ENCODE measurements around the gene MAN2A1.
"Not testable (repeated sequence)": the region's sequence is repeated elsewhere in the genome, so short reads cannot be mapped to it uniquely, and the experiment has no call there.

MAN2A1 gene

DNA sequence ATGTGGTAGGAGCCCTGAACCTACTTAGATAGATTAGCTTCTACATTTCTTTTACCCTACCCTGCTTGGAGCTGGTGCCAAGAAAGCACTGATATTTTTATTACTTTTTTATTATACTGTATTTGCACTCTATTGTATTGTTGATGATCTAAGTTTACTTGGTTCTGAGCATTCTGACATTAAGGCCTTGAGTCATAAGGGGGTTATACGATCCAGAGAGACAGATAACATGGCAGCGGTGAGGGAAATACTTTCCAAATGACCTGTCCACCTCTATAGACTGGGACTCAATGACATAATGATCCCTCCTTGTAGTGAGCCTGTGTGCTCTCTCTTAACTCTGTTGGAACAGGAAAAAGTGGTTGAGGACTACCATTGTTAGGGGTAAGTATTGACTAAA, 176.3 kb downstream of the MAN2A1 start:
- no peak for DNase-seq (ENCODE audit: low read depth, low spot score)

- no peak for DNase-seq (ENCODE audit: low read depth, low spot score)
These were observed 179.0 kb downstream of the MAN2A1 start for GRCh38 chr5:109868737-109869136.

- no peak for DNase-seq (ENCODE audit: low read depth, low spot score)
These were observed 184.0 kb downstream of the MAN2A1 start for GRCh38 chr5:109873687-109874086.

DNA sequence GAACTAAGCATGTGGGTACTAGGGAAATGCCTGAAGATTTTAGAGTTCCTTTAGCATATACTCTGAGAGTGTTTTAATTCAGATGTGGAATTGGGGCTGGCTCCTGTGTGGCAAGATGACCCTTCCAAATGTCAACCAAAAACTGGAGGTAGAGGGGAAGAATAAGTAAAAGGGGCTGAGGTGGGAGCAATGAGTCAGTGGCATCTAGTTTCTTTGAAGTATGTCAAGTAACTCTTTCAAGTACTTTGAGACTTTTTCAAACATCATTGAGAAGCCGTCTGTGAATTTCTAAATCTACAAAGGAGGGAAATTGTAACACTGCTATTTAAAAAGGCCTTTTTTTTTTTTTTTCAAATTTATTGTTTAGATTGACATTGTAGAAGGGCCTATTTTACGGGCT, 184.4 kb downstream of the MAN2A1 start:
- no peak for DNase-seq (ENCODE audit: low read depth, low spot score)

DNA sequence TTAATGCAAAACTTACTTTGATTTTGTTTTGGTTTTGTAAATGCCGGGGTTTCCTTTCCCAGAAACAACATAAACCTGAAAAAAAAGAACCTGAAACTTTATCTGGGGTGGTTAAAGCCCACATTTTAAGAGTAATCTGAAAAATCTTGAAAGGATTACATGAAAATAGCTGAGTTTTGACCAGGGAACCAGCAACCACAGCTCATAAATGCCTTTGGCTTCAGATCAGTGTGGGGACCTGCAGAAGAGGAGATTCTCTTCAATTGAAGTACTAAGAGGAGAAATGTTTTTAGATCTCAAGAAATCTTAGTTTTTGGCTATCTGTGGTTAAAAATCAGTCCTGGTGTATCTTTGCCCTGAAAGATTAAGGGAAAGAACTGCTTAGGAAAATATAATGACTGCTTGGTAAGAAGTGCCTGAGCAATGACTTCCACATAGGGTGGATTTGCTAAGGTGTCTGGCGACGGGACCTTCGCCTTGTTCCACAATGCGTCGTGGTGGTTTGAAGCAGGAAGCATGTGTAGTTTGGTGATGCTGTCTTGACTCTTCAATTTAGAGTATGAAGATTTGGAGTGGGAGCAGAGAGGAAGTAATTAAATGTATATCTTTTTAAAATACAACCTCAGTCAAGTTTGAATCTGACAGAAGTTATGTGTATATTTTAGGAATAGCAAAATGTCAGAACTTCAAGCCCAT, 186.5 kb downstream of the MAN2A1 start:
- no peak for DNase-seq (ENCODE audit: low read depth, low spot score)

GRCh38 chr5:109876941-109877669, 187.4 kb downstream of the MAN2A1 start:
- no peak for DNase-seq (ENCODE audit: low read depth, low spot score)

DNA sequence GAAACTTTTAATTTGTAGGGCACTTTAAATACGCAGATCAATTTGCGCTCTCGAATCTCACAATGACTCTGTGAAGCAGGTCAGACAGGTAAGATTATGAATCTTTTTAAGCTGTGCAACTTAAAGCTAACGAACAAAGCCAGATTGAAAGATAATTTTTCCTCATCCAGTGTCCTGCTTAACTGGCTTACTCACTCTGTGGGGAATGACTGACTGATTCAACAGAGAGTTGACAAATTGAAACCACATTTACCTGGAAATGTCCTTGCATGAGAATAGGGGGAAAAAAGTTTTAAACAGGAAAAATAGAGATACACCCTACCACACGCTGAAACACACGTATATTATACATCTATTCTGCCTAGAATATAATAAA, 187.9 kb downstream of the MAN2A1 start:
- DNase-seq (ENCODE audit: low read depth, low spot score): no peak

- DNase-seq (ENCODE audit: low read depth, low spot score): no peak
These were observed 189.2 kb downstream of the MAN2A1 start for GRCh38 chr5:109878887-109879286.

DNA sequence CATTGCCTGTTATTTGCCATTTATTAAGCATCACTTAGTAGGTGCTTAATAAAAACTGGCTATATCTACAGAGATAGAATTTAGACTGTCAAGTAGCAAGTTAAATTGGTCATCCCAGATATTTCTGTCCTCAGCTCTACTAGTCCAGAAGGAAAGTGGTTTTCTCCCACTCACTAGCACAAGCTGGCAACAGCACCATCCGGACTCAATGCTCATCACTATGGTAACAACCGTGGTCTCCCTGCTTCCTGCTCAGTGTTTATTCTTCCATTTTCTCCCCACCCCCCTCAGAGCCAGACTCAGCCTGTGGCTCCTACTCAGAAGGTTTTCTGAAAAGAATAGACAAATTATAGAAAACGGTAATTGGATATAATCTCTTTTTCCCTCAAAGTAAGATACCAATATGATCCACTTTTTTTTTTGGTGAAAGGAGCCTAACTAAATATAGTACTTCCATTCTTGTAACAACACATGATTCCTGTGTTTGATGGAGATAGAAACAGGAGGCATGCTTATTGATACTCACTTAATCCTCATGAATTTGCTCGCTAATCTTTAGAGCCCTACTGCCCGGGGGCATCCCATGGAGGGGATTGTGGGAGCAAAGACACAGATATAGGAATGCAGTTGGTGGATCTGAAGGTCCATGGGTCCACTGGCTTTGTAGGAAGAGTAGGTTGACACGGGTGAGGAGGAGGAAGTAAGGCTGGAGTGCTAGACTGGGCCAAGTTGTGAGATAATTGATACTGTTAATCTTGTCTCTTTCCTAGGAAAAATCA, 191.4 kb downstream of the MAN2A1 start:
- DNase-seq (ENCODE audit: low read depth, low spot score): no peak

DNA sequence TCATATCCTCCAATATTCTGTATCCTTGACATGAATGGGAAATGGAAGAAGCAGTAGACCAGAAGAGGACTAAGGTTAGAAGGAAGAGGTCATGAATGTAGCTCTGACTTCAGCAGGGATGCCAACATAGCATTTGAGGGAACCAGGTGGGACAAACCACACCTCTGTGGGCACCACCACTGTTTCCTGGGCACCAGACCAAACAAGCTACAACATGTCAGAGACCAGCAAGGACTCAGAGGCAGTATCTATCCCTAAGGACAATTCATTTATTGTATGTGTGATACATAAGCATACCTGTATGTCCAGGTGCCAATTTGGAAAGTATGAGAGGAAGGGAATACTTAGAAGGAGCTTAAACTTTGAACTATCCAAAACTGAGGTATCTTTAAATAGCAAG, 192.8 kb downstream of the MAN2A1 start:
- no peak for DNase-seq (ENCODE audit: low read depth, low spot score)

DNA sequence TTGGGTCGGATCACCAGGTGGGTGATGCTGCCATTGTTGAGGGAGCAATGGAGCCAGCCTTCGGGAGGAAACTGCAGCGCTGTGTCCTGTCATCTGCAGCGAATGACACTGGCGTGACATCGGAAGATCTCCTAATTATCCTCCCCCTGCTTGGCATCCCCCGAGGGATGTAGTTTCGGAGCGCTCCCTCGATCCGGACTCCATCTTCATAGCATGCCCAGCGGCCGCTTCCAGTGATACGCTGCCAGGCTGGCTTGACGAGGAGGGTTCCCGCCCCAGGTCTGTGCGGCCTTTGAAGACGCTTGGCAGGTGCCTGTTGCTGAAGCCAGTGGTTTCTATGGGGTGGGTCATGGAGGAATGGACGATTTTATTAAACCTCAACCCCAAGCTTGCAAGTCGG, 194.9 kb downstream of the MAN2A1 start:
- DNase-seq (ENCODE audit: low read depth, low spot score): no peak

DNA sequence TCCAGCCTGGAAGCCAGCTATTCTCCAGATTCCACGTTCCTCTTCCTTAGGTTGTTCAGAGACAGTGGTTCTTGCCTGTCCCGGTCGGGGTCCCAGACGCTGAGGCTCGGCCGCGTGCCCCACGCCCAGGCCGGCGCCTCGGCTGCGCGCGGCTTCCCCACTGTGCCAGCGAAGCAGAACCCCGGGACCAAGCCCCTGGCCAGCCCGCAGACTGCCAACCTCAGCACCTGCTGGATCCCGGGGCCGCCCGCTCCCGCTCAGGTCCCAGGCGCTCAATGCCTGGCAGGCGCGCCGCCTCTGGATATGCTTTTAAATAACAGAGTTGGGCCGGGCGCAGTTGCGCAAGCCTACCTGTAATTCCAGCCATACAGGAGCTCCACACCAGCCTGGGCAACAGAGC, 195.5 kb downstream of the MAN2A1 start:
- no peak for DNase-seq (ENCODE audit: low read depth, low spot score)

DNA sequence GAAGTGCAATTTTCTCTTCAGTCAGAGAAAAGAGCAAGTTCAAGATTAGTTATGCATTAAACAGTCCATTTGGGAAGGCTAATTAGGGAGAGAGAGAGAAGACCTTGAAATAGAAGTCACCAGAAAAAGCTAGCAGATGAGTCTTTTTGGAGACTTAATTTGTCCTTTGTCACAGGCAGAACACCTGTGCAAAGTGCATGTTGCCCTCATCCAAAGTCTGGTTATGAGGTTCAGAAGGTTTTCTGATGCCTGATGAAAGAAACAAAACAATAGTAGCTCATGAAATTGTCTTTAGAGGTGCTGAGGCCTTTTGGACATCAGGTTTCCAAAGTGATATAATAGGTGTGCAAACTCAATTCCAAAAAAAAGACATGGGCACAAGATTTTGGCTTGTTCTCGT, 199.3 kb downstream of the MAN2A1 start:
- no peak for DNase-seq (ENCODE audit: low read depth, low spot score)

DNA sequence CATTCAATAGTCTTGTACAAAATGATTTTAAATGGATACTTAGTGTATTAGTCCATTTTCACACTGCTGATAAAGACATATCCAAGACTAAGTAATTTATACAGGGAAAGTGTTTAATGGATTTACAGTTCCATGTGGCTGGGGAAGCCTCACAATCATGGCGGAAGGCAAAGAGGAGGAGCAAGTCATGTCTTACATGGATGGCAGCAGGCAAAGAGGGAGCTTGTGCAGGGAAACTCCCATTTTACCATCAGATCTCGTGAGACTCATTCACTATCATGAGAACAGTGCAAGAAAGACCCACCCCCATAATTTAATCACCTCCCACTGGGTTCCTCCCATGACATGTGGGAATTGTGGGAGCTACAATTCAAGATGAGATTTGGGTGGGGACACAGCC, 203.5 kb downstream of the MAN2A1 start:
- DNase-seq (ENCODE audit: low read depth, low spot score): not testable (repeated sequence)

DNA sequence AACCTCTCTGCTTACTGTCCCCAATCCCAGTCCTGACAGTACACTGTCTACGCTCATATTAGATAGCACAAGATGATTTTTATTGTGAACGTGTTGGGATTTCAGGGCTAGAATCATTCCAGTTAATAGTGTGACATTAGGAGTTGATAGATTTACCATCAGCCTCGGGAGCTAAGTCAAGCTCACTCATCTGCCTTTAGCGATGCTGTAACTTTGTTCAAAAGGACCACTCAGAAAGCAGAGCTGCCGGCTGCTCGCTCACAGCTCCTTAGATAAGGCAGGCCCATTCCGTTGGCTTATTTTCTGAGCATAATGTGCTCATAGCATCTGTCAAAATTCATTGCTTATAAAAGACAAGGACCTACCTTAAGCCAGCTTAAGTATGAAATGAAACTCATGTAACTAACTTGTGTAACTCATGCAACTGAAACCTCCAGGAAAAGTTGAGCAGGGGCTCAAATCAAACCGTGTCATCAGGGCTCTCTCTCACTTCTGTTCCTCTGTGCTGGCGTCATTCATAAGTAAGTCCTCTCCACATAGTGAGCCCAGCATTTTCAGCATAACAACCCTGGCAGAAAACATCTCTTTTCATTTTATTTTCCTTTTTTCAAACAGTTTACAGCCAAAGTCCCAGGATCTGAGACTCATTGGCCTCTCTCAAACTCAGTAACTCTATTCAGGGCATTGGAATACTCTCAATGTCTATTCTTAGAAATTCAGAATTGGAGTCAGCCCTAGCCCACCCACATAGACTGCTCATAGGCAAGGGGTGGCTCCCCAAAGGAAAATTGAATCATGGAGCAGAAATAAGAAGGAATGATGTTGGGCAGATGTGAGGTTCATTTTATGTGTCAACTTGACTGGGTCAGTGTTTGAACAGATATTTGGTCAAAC, 208.8 kb downstream of the MAN2A1 start:
- no peak for DNase-seq (ENCODE audit: low read depth, low spot score)

DNA sequence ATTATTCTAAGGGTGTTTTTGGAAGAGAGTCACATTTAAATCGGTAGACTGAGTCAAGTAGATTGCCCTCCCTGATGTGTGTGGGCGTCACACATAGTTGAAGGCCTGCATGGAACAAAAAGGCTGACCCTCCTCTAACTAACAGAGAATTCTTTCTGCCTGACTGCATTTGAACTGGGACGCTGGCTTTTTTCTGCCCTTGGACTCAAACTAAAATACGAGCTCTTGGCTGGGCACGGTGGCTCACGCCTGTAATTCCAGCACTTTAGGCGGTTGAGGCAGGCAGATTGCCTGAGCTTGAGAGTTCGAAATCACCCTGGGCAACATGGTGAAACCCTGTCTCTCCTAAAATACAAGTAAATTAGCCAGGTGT, 209.4 kb downstream of the MAN2A1 start:
- DNase-seq (ENCODE audit: low read depth, low spot score): no peak

- DNase-seq (ENCODE audit: low read depth, low spot score): no peak
These were observed 210.7 kb downstream of the MAN2A1 start for GRCh38 chr5:109900461-109900860.

- no peak for DNase-seq (ENCODE audit: low read depth, low spot score)
These were observed 211.3 kb downstream of the MAN2A1 start for GRCh38 chr5:109900911-109901627.

DNA sequence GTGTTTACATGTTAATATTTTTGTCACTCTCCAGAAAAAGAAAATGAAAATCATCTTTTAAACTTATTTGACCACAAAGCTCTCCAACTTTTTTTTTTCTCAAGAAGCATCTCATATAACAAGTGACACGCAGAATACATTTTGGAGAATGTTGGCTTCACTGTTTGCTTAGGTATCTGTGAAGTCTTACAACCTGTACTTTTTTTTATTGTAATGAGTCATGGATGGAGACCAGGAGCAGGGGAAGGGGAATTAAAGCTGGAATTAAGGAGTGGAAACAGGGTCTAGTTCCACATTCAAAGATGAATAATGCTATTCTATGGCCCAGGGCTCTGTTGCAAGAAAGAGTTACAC, 211.9 kb downstream of the MAN2A1 start:
- no peak for DNase-seq (ENCODE audit: low read depth, low spot score)

- no peak for DNase-seq (ENCODE audit: low read depth, low spot score)
These were observed 213.3 kb downstream of the MAN2A1 start for GRCh38 chr5:109903061-109903460.

DNA sequence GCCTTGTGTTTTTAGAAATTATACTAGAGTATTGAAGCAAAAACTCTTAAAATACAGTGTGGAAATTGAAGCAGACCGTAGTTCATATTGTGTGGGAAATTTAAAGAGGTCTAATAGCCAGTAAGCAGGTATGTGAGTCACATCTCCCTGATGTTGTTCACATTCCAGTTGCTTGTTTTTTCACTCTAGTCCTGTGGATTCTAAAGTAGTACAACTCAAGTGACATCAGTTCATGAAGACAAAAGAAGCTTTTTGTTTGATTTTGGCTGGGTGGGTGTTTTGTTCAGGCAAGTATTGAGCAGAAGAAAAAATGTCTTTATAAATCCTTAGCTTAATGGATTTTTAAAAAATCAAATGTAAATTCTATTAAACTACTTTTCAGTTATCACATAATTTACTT, 216.2 kb downstream of the MAN2A1 start:
- DNase-seq (ENCODE audit: low read depth, low spot score): no peak

All from iPS DF 19.7 (cell line).